HEK293T (cell line): ENCODE data around the gene INVS.

Source experiments
- ARNT ChIP-seq: fragments of 450-650 bp; IDR thresholded peaks from 2 replicates; pipeline ENCODE4 v1.6.1; 2017; ENCODE audit warnings: mild to moderate bottlenecking
- BHLHE40 ChIP-seq: fragments of 450-650 bp; IDR thresholded peaks from 2 replicates; pipeline ENCODE4 v1.6.1; 2016; ENCODE audit warnings: mild to moderate bottlenecking, moderate library complexity, borderline replicate concordance
- CTBP1 ChIP-seq: fragments of 450-650 bp; IDR thresholded peaks from 2 replicates; pipeline ENCODE4 v1.6.1; 2016; ENCODE audit warnings: borderline replicate concordance
- FOXA1 ChIP-seq: fragments of 450-650 bp; IDR thresholded peaks from 2 replicates; pipeline ENCODE4 v1.6.1; 2016; ENCODE audit warnings: mild to moderate bottlenecking
- L3MBTL2 ChIP-seq: fragments of 450-650 bp; conservative IDR thresholded peaks from 2 replicates; pipeline ENCODE4 v1.6.1; 2016; ENCODE audit warnings: mild to moderate bottlenecking
- LEF1 ChIP-seq: fragments of 450-650 bp; IDR thresholded peaks from 2 replicates; pipeline ENCODE4 v1.6.1; 2017; ENCODE audit warnings: mild to moderate bottlenecking, borderline replicate concordance
- NFRKB ChIP-seq: fragments of 450-650 bp; IDR thresholded peaks from 2 replicates; pipeline ENCODE4 v1.6.1; 2016; ENCODE audit warnings: mild to moderate bottlenecking, moderate library complexity
- SP1 ChIP-seq: fragments of 450-650 bp; IDR thresholded peaks from 2 replicates; pipeline ENCODE4 v1.6.1; 2017
- SUZ12 ChIP-seq: fragments of 450-650 bp; IDR thresholded peaks from 2 replicates; pipeline ENCODE4 v1.6.1; 2016; ENCODE audit warnings: mild to moderate bottlenecking
- TARDBP ChIP-seq: fragments of 450-650 bp; IDR thresholded peaks from 2 replicates; pipeline ENCODE4 v1.6.1; 2016
- ZNF384 ChIP-seq: fragments of 450-650 bp; IDR thresholded peaks from 2 replicates; pipeline ENCODE4 v1.6.1; 2016

DNA sequence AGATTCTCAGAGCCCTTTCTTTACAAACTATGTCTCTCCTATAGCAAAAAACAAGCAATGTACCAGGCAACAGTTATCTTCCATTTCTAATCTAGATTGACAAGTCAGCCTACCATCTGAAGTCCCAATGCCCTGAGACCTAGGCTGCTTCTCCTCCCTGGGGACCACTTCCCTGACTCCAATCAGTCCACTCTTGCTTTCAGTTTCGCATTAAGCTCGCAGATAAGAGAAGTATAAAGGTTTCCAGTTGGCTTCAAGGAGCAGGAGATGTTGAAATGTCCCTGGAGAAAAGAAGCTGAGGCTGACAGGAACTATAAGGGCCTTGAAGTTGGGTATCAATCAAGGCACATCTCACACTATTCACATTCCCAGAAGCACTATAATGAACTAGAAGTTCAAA lies 32.5 kb upstream of the INVS start:
- TF ChIP-seq SP1 = no peak
- no peak for TF ChIP-seq L3MBTL2
- no peak for TF ChIP-seq CTBP1
- no peak for TF ChIP-seq NFRKB
- TF ChIP-seq LEF1 = no peak
- no peak for TF ChIP-seq ZNF384
- TF ChIP-seq TARDBP = no peak
- no peak for TF ChIP-seq BHLHE40
- no peak for TF ChIP-seq FOXA1
- TF ChIP-seq SUZ12 = no peak
- TF ChIP-seq ARNT = no peak
